ENCODE measurements around the gene XRCC3.

Gene XRCC3

DNA sequence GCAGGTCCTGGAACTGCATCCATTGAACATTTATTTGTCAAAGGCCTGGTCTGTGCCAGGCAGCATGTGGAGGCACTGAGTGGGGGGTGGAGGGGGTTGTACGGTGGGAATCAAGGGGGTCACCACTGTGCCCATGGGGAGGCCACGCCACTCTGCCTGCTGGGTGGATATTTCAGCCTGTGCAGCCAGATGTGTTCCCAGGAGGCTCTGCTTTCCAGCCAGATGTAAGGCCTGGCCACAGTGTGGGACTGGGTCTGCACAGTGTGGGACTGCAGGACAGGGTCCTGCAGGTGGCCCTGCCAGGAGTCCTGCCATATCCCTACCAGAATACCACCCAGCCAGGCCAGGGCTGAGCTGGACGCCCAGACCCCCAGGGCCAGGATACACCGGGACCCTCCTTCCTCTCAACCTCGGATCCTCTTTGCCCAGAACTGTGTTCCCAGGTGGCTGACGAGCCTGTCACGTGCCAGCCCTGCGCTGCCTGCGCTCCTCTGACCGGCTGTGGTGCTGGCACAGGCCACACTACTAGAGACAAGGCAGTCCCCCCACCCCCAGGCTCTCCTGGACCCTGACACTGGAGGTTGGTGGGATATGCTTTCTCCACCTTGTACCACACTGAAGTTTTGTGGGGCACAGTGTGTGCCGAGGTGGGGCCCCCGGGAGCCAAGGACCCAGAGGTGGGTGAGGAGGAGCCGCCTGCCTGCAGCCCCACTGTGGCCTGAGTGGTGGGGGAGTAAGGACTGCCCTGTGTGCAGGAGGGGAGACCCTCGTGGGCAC lies 17.5 kb downstream of the XRCC3 start:
- Histone ChIP-seq H3K4me3 (ENCODE audit: low read depth in 1 of 2, low read length in 1 of 2) (no peak overlapping the region), H3K27me3 (no peaks in the 10 kb centered on the region), H3K36me3 (peaks cover 97% of the 10 kb centered on the region), H3K9me3 (no peaks in the 10 kb centered on the region), H3K27ac (no peak overlapping the region), H3K4me1 (ENCODE audit: control insufficient read depth in 1 of 2, insufficient read depth in 1 of 2, low read depth in 1 of 2, low read length in 1 of 2) (no peaks in the 10 kb centered on the region)
- TF ChIP-seq, protein P1, sequence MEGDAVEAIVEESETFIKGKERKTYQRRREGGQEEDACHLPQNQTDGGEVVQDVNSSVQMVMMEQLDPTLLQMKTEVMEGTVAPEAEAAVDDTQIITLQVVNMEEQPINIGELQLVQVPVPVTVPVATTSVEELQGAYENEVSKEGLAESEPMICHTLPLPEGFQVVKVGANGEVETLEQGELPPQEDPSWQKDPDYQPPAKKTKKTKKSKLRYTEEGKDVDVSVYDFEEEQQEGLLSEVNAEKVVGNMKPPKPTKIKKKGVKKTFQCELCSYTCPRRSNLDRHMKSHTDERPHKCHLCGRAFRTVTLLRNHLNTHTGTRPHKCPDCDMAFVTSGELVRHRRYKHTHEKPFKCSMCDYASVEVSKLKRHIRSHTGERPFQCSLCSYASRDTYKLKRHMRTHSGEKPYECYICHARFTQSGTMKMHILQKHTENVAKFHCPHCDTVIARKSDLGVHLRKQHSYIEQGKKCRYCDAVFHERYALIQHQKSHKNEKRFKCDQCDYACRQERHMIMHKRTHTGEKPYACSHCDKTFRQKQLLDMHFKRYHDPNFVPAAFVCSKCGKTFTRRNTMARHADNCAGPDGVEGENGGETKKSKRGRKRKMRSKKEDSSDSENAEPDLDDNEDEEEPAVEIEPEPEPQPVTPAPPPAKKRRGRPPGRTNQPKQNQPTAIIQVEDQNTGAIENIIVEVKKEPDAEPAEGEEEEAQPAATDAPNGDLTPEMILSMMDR (IDR thresholded peaks at IDR 0.05), result no peak

DNA sequence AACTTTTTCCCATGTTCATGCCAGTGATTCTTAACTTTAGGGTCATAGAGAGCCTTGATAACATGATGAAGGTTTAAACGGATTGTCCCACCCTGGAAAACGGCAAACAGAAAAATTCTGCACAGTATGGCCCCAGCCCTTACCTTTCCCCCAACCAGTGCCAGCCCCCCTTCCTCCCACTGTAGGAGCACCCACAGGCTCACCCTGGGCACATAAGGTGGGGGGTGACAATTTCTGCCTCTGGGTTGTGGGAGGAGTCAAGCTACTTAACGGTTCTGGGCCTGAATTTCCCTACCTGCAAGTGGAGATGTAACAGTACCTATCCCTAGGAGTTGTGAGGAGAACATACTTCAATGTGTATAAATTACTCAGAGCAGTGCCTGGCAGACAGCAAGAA lies 18.0 kb downstream of the XRCC3 start:
- Histone ChIP-seq H3K9me3 (no peaks in the 10 kb centered on the region), H3K4me3 (ENCODE audit: low read depth in 1 of 2, low read length in 1 of 2) (no peak overlapping the region), H3K27ac (no peak overlapping the region), H3K27me3 (no peaks in the 10 kb centered on the region), H3K4me1 (ENCODE audit: control insufficient read depth in 1 of 2, insufficient read depth in 1 of 2, low read depth in 1 of 2, low read length in 1 of 2) (no peaks in the 10 kb centered on the region), H3K36me3 (peaks cover 97% of the 10 kb centered on the region)
- TF ChIP-seq, protein P1 (IDR thresholded peaks at IDR 0.05), result no peak

DNA sequence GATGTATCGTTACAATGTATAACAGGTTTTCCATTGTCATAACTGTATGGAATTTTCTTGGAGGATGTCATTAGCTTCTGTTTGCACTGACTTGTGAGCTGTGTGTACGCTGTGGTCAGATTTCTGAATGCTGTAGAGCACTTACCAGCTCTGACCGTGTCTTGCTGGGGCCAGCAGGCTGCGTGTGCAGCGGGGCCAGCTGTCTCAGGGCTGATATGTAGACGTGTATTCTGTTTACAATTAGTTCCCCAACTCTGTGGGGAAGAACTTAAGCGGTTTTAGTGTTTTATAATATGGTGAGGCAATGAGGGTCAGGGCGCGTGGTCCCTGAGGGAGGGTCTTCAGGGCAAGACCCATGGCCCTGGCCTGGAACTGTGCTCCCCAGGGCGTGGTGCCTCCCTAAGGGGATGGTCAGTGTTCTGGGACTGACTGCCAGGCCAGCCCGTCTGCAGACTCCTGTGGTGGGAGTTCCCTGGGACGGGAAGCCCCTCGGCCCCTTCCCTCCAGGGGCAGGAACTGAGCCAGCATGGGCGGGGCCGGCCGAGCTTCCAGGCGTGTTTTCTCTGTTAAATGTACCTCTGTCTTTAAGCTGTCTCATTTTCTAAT lies 18.7 kb downstream of the XRCC3 start:
- no peaks in the 10 kb centered on the region for H3K27me3 ChIP-seq
- TF ChIP-seq, protein P1 (IDR thresholded peaks at IDR 0.05), result no peak
- no peaks in the 10 kb centered on the region for H3K4me1 ChIP-seq (ENCODE audit: control insufficient read depth in 1 of 2, insufficient read depth in 1 of 2, low read depth in 1 of 2, low read length in 1 of 2)
- no peak overlapping the region for H3K27ac ChIP-seq
- no peak overlapping the region for H3K4me3 ChIP-seq (ENCODE audit: low read depth in 1 of 2, low read length in 1 of 2)
- no peaks in the 10 kb centered on the region for H3K9me3 ChIP-seq
- peaks cover 96% of the 10 kb centered on the region for H3K36me3 ChIP-seq

DNA sequence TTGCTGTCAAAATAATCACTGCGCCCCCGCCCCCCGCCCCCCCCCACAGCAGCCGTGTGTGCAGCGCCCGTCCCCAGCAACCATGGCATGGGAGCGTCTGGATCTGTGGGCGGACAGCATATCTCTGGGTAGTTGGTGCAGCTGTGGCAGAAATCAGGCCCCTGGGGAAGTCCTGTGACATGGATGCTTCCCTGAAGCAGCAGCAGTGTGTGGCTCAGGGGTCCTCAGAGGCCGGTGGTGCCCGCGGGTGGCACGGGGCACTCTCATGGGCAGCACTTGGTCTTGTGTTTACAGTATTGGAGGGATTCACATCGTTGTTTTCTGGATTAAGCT lies 19.2 kb downstream of the XRCC3 start:
- no peaks in the 10 kb centered on the region for H3K27me3 ChIP-seq
- H3K4me1 ChIP-seq (ENCODE audit: control insufficient read depth in 1 of 2, insufficient read depth in 1 of 2, low read depth in 1 of 2, low read length in 1 of 2), result no peaks in the 10 kb centered on the region
- H3K27ac ChIP-seq, result no peak overlapping the region
- H3K4me3 ChIP-seq (ENCODE audit: low read depth in 1 of 2, low read length in 1 of 2), result no peak overlapping the region
- no peaks in the 10 kb centered on the region for H3K9me3 ChIP-seq
- TF ChIP-seq, protein P1 (IDR thresholded peaks at IDR 0.05), result no peak
- peaks cover 91% of the 10 kb centered on the region for H3K36me3 ChIP-seq

DNA sequence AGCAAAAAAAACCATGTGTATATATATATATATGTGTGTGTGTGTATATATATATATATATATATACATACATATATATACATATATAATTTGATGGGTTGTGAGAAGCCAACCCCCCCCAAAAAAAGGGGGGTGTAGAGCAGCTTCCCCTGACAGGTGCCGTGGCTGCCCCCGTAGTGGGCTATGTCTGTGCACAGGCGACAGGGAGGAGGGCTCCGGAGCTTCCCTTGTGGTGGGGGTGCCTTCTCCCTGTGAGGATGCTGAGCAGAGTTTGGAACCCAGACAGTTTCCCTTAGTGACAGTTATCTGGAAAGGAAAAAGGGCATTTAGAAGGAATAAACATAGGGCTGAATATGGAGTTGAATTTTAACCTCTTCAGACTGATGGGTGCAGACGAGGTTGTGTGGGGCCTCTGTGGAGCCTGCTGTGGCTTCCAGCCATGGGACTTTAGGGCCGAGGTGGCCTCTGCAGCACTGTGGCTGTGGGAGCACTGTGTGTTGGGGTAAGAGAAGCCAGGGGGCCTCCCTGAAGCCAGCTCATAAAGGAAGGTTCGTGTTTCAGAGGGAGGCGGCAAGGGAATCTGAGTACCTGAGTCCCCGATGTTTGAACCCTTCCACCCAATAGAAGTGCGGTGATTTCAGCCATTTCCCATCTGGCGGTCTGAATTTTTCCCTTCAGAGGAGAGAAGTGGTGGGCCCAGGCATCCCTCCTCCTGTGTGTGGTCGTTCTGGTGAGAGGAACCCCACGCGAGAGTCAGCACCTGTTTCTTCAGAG lies 19.8 kb downstream of the XRCC3 start:
- Histone ChIP-seq H3K27ac (no peak overlapping the region), H3K4me1 (ENCODE audit: control insufficient read depth in 1 of 2, insufficient read depth in 1 of 2, low read depth in 1 of 2, low read length in 1 of 2) (no peaks in the 10 kb centered on the region), H3K9me3 (no peaks in the 10 kb centered on the region), H3K4me3 (ENCODE audit: low read depth in 1 of 2, low read length in 1 of 2) (no peak overlapping the region), H3K27me3 (no peaks in the 10 kb centered on the region), H3K36me3 (peaks cover 89% of the 10 kb centered on the region)
- TF ChIP-seq, protein P1 (IDR thresholded peaks at IDR 0.05), result no peak

All from neutrophil (primary cell).